K562 (cell line): Measurements from ENCODE around the gene ZNF154. TPM values are rescaled to one million over a fixed set of nuclear protein-coding genes. Genes with fewer than 3 reads are reported as not detected.

ENCODE experiments used
- ADNP ChIP-seq: fragments of 200-800 bp; sonication (Bioruptor generic); IDR thresholded peaks from 2 replicates; pipeline ENCODE4 v1.6.1; 2016; ENCODE audit warnings: missing genetic modification characterization, missing compliant biosample characterization
- BRD4 ChIP-seq: fragments of 200-600 bp; sonication (generic); IDR thresholded peaks from 2 replicates; pipeline ENCODE4 v1.6.1; 2017; ENCODE audit warnings: inconsistent platforms
- DMBX1 ChIP-seq: fragments of 250-450 bp; sonication (Bioruptor Pico); IDR thresholded peaks from 2 replicates; pipeline ENCODE4 v1.8.0; 2022; ENCODE audit warnings: inconsistent platforms, mild to moderate bottlenecking, moderate library complexity, borderline replicate concordance
- ERF ChIP-seq: fragments of 450-650 bp; formaldehyde crosslinking; IDR thresholded peaks from 2 replicates; pipeline ENCODE4 v1.4.0; 2020; ENCODE audit warnings: mild to moderate bottlenecking, mixed read lengths
- KAT7 ChIP-seq: sonication (generic); formaldehyde crosslinking; IDR thresholded peaks from 2 replicates; pipeline ENCODE4 v1.8.0; 2022; ENCODE audit warnings: missing genetic modification reagents, mild to moderate bottlenecking, borderline replicate concordance
- MED1 ChIP-seq: sonication (generic); formaldehyde crosslinking; IDR thresholded peaks from 2 replicates; pipeline ENCODE4 v1.8.1; 2023; ENCODE audit warnings: missing genetic modification reagents, borderline replicate concordance
- POLR2A ChIP-seq: fragments of 450-650 bp; conservative IDR thresholded peaks from 2 replicates; pipeline ENCODE4 v1.6.1; 2016
- POLR2G ChIP-seq: fragments of 200-400 bp; formaldehyde crosslinking; IDR thresholded peaks from 2 replicates; pipeline ENCODE4 v1.6.1; 2017; ENCODE audit warnings: low read depth, mild to moderate bottlenecking, antibody characterized with exemption, low read length, moderate library complexity
- PURB ChIP-seq: sonication (generic); formaldehyde crosslinking; IDR thresholded peaks from 2 replicates; pipeline ENCODE4 v1.9.0; 2021; ENCODE audit warnings: low read depth, mild to moderate bottlenecking, missing genetic modification reagents
- RBM34 ChIP-seq: fragments of 200-400 bp; formaldehyde crosslinking; IDR thresholded peaks from 2 replicates; pipeline ENCODE4 v1.6.1; 2018; ENCODE audit warnings: low read length, borderline replicate concordance; ENCODE audit not compliant: insufficient read depth
- SMAD4 ChIP-seq: fragments of 250-450 bp; sonication (Bioruptor Pico); conservative IDR thresholded peaks from 2 replicates; pipeline ENCODE4 v1.8.0; 2021; ENCODE audit warnings: inconsistent platforms, mild to moderate bottlenecking, moderate library complexity
- TRIM24 ChIP-seq, 2 experiments: fragments of 450-650 bp; IDR thresholded peaks; 2 replicates each; pipeline ENCODE4 v1.6.1; 2016
- ZNF431 ChIP-seq: sonication (generic); formaldehyde crosslinking; IDR thresholded peaks from 2 replicates; pipeline ENCODE4 v1.8.0; 2022; ENCODE audit warnings: mild to moderate bottlenecking, missing genetic modification reagents
- ZNF77 ChIP-seq: fragments of 250-450 bp; sonication (Bioruptor Pico); IDR thresholded peaks from 2 replicates; pipeline ENCODE4 v1.5.0; 2020
- polyA plus RNA-seq, 8 experiments: library from polyadenylated mRNA; depleted of rRNA in 4 of 8; stranded (reverse) in 5 of 8; unstranded in 3 of 8; fragments of >200 nt; fragmentation: Nextera tagmentation in 2 of 8; fragmentation: Illumina TruSeq in 1 of 8; extraction: Ambion mirVana in 2 of 8; extraction: Trizol in 1 of 8; gene quantifications; 2 replicates each; pipeline versions ENCODE4 v1.2.1 to v1.2.3, GENCODE V29; 2011 to 2014; ENCODE audit warnings: inconsistent platforms in 1 of 8, missing spikeins in 1 of 8
- total RNA-seq, 7 experiments: library from RNA; depleted of rRNA in 6 of 7; stranded (reverse); fragments of >200 nt in 6 of 7; fragmentation: Illumina TruSeq in 2 of 7; extraction: Trizol in 2 of 7; gene quantifications; 2 replicates each; pipeline versions ENCODE4 v1.2.1 to v1.2.3, GENCODE V29; 2011 to 2021; ENCODE audit warnings: low replicate concordance in 1 of 7
- TF ChIP-seq, protein P1 (sequence below): IDR thresholded peaks from 3 replicates; pipeline ENCODE4 v1.6.1; 2011; ENCODE audit warnings: borderline replicate concordance, mild to moderate bottlenecking; ENCODE audit not compliant: insufficient read length, insufficient read depth
- TF ChIP-seq, protein P2 (sequence below), 2 experiments: fragments of 450-650 bp in 1 of 2; IDR thresholded peaks; 2 replicates each; pipeline ENCODE4 v1.6.1; 2011 to 2017; ENCODE audit warnings: low read depth in 2 of 2, antibody characterized with exemption in 1 of 2, borderline replicate concordance in 1 of 2, low read length in 1 of 2, mild to moderate bottlenecking in 1 of 2, mixed read lengths in 1 of 2; ENCODE audit not compliant: control insufficient read depth in 1 of 2
- TF ChIP-seq, protein P3 (sequence below), 2 experiments: fragments of 450-650 bp; IDR thresholded peaks; 2 replicates each; pipeline ENCODE4 v1.6.1; 2016; ENCODE audit warnings: mild to moderate bottlenecking in 2 of 2, borderline replicate concordance in 1 of 2, low read depth in 1 of 2, moderate library complexity in 1 of 2

Gene ZNF154
- total and polyA plus RNA-seq, 9 of the 15 experiments (the other 6 are each of a cell fraction or from before 2014, with no cell fraction given), result 0.06 to 0.11 (median 0.07) TPM; not detected in 6

DNA sequence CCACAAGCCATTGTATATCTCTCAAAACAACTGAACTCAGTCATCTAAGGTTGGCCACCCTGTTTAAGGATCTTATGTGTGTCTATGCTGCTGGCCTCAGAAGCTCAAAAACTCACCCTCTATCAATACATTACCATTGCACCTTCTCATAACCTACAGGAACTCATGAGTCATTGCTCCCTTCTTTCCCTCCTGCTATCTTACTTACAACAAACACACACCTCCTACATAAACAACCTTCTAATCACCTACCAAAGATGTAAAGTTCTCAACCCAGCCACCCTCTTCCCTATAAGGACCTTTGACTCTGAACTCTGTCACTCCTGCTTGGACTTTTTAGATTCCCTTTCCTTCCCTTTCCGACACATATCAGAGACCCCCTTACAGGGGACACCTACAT, 53.6 kb downstream of the ZNF154 start (continued):
- no peak for TF ChIP-seq PURB (CRISPR knock-in tag)
- no peak for TF ChIP-seq SMAD4 (CRISPR knock-in tag)
- no peak for TF ChIP-seq POLR2G
- TF ChIP-seq, protein P1, sequence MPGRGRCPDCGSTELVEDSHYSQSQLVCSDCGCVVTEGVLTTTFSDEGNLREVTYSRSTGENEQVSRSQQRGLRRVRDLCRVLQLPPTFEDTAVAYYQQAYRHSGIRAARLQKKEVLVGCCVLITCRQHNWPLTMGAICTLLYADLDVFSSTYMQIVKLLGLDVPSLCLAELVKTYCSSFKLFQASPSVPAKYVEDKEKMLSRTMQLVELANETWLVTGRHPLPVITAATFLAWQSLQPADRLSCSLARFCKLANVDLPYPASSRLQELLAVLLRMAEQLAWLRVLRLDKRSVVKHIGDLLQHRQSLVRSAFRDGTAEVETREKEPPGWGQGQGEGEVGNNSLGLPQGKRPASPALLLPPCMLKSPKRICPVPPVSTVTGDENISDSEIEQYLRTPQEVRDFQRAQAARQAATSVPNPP, result no peak
- TF ChIP-seq MED1, result no peak
- no peak for TF ChIP-seq KAT7 (CRISPR knock-in tag)
- TF ChIP-seq TRIM24 (IDR thresholded peaks at IDR 0.05), result peak; percentile 36 to 53; a peak in 1 of 4 replicates
- TF ChIP-seq, protein P2, sequence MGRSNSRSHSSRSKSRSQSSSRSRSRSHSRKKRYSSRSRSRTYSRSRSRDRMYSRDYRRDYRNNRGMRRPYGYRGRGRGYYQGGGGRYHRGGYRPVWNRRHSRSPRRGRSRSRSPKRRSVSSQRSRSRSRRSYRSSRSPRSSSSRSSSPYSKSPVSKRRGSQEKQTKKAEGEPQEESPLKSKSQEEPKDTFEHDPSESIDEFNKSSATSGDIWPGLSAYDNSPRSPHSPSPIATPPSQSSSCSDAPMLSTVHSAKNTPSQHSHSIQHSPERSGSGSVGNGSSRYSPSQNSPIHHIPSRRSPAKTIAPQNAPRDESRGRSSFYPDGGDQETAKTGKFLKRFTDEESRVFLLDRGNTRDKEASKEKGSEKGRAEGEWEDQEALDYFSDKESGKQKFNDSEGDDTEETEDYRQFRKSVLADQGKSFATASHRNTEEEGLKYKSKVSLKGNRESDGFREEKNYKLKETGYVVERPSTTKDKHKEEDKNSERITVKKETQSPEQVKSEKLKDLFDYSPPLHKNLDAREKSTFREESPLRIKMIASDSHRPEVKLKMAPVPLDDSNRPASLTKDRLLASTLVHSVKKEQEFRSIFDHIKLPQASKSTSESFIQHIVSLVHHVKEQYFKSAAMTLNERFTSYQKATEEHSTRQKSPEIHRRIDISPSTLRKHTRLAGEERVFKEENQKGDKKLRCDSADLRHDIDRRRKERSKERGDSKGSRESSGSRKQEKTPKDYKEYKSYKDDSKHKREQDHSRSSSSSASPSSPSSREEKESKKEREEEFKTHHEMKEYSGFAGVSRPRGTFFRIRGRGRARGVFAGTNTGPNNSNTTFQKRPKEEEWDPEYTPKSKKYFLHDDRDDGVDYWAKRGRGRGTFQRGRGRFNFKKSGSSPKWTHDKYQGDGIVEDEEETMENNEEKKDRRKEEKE (IDR thresholded peaks at IDR 0.05; ENCODE audit: borderline replicate concordance in 1 of 2, control insufficient read depth in 1 of 2, low read depth in 2 of 2, low read length in 1 of 2), result no peak
- TF ChIP-seq, protein P3, sequence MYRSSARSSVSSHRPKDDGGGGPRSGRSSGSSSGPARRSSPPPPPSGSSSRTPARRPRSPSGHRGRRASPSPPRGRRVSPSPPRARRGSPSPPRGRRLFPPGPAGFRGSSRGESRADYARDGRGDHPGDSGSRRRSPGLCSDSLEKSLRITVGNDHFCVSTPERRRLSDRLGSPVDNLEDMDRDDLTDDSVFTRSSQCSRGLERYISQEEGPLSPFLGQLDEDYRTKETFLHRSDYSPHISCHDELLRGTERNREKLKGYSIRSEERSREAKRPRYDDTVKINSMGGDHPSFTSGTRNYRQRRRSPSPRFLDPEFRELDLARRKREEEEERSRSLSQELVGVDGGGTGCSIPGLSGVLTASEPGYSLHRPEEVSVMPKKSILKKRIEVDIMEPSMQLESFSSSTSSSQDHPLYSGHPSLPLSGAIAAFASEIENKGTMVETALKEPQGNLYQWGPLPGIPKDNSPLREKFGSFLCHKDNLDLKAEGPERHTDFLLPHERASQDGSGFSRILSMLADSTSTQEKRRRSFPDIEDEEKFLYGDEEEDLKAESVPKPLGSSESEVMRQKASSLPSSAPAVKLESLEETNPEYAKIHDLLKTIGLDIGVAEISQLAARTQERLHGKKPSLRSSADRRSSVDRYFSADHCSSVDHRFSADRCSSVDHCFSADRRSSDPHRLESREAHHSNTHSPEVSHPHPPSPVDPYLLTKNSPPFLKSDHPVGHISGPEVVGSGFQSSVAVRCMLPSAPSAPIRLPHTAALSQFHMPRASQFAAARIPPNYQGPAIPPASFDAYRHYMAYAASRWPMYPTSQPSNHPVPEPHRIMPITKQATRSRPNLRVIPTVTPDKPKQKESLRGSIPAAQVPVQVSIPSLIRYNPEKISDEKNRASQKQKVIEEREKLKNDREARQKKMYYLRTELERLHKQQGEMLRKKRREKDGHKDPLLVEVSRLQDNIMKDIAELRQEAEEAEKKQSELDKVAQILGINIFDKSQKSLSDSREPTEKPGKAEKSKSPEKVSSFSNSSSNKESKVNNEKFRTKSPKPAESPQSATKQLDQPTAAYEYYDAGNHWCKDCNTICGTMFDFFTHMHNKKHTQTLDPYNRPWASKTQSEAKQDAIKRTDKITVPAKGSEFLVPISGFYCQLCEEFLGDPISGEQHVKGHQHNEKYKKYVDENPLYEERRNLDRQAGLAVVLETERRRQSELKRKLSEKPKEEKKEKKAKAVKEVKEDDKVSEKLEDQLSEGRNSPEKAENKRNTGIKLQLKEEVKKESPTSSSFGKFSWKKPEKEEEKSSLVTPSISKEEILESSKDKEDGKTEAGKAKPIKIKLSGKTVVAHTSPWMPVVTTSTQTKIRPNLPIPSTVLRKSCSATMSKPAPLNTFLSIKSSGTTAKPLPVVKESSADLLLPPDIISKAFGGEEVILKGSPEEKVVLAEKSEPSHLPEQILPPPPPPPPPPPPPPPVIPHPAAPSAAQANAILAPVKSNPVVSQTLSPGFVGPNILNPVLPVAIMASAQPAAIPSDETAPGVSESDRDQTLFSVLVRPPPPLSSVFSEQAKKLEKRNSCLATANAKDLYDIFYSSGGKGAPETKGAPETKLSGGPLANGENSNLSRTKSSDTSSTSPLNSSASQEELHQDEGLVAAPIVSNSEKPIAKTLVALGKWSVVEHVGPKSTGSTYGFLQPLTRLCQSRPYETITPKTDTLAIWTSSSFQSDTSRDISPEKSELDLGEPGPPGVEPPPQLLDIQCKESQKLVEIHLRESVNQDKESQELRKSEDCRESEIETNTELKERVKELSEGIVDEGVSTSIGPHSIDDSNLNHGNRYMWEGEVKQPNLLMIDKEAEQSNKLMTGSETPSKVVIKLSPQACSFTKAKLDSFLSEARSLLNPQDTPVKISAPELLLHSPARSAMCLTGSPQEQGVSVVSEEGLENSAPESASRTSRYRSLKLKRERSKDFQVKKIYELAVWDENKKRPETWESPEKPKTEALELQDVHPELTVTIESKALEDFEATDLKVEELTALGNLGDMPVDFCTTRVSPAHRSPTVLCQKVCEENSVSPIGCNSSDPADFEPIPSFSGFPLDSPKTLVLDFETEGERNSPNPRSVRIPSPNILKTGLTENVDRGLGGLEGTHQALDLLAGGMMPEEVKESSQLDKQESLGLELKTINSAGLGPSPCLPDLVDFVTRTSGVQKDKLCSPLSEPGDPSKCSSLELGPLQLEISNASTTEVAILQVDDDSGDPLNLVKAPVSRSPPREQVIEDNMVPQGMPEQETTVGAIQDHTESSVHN (IDR thresholded peaks at IDR 0.05; ENCODE audit: borderline replicate concordance in 1 of 2, low read depth in 1 of 2), result no peak
- no peak for TF ChIP-seq RBM34
- no peak for TF ChIP-seq ERF
- no peak for TF ChIP-seq ZNF431 (CRISPR knock-in tag)
- no peak for TF ChIP-seq POLR2A
- no peak for TF ChIP-seq ADNP
- TF ChIP-seq DMBX1, result no peak
- no peak for TF ChIP-seq ZNF77 (CRISPR knock-in tag)
- no peak for TF ChIP-seq BRD4
